ENCODE data around the gene GPRASP3.
A peak's percentile ranks its signal among the peaks of the same experiment; 100 is the strongest.
"Not testable (repeated sequence)": the region's sequence is repeated elsewhere in the genome, so short reads cannot be mapped to it uniquely, and the experiment has no call there.

GPRASP3 gene

GRCh38 chrX:102720237-102721168, at the start of gene GPRASP3:
TSS of gene GPRASP3 (plus strand) at chrX:102720743. CDS start at chrX:102748996, 28,253 bp downstream.
- DNase-seq = peak; percentile 46

GRCh38 chrX:102672856-102673255, 47.7 kb upstream of the GPRASP3 start:
- DNase-seq = no peak

GRCh38 chrX:102677479-102677878, 43.1 kb upstream of the GPRASP3 start:
- DNase-seq = not testable (repeated sequence)

- no peak for DNase-seq
Observed at GRCh38 chrX:102684772-102685520, 35.6 kb upstream of the GPRASP3 start.

- no peak for DNase-seq
Observed at GRCh38 chrX:102694749-102695148, 25.8 kb upstream of the GPRASP3 start.

GRCh38 chrX:102696306-102696705, 24.2 kb upstream of the GPRASP3 start:
- DNase-seq = no peak

GRCh38 chrX:102697494-102697893, 23.0 kb upstream of the GPRASP3 start:
- no peak for DNase-seq

- no peak for DNase-seq
Observed at GRCh38 chrX:102708900-102709299, 11.6 kb upstream of the GPRASP3 start.

- DNase-seq = no peak
Observed at GRCh38 chrX:102711872-102712215, 8.7 kb upstream of the GPRASP3 start.

GRCh38 chrX:102712216-102712966, 8.2 kb upstream of the GPRASP3 start, which contains the start of gene GPRASP2:
TSS of gene GPRASP2 (plus strand) at chrX:102712448. CDS start at chrX:102714870, 2,422 bp downstream.
- no peak for DNase-seq

- no peak for DNase-seq
Observed at GRCh38 chrX:102712981-102713625, 7.4 kb upstream of the GPRASP3 start.

- no peak for DNase-seq
Observed at GRCh38 chrX:102714994-102715393, 5.5 kb upstream of the GPRASP3 start.

GRCh38 chrX:102715967-102716366, 4.6 kb upstream of the GPRASP3 start:
- no peak for DNase-seq

- not testable (repeated sequence) for DNase-seq
Observed at GRCh38 chrX:102721169-102721506, 595 bp downstream of the GPRASP3 start.

- no peak for DNase-seq
Observed at GRCh38 chrX:102723456-102723855, 2.9 kb downstream of the GPRASP3 start.

GRCh38 chrX:102727761-102728160, 7.2 kb downstream of the GPRASP3 start:
- DNase-seq = no peak

GRCh38 chrX:102728646-102729045, 8.1 kb downstream of the GPRASP3 start:
- no peak for DNase-seq

GRCh38 chrX:102739657-102740056, 19.1 kb downstream of the GPRASP3 start:
- DNase-seq = no peak

GRCh38 chrX:102744307-102744706, 23.8 kb downstream of the GPRASP3 start:
- no peak for DNase-seq

- no peak for DNase-seq
Observed at GRCh38 chrX:102745513-102745856, 24.9 kb downstream of the GPRASP3 start.

GRCh38 chrX:102745857-102746584, 25.5 kb downstream of the GPRASP3 start:
- DNase-seq = no peak

- DNase-seq = no peak
Observed at GRCh38 chrX:102765217-102765616, 44.7 kb downstream of the GPRASP3 start.
